HCT116 (cell line): ENCODE results near the gene OR6C70. TPM values are rescaled to one million over a fixed set of nuclear protein-coding genes. Genes with fewer than 3 reads are reported as not detected.
A peak's percentile ranks its signal among the peaks of the same experiment; 100 is the strongest.

Experiments
- ATAC-seq: fragments of 200-7000 bp; cut with Tn5 transposase; 2 replicates; pipeline ENCODE4 v1.9.1; 2020; ENCODE audit warnings: mild to moderate bottlenecking, moderate library complexity
- BruUV-seq: library from RNA; stranded (reverse); fragments of 400-500 nt; replicated peaks from 2 replicates; lab custom pipeline; 2021; lab: Mats Ljungman, UMichigan
- CTCF ChIA-PET: fragments of 300-600 bp; sonication (Branson Sonifier 250); formaldehyde crosslinking; loops from one replicate; lab custom pipeline; 2021; ENCODE audit warnings: antibody characterized with exemption; lab: Charles Lee
- POLR2A ChIA-PET: fragments of 300-600, 350-600 bp; sonication (Branson Sonifier 250); formaldehyde crosslinking; loops from one replicate; lab custom pipeline; 2021; ENCODE audit warnings: antibody characterized with exemption; lab: Charles Lee
- RAD21 ChIA-PET, 2 experiments: fragments of 300-600 bp; sonication (Branson Sonifier 250); formaldehyde crosslinking; loops; one replicate each; lab custom pipeline; 2023; ENCODE audit warnings: low total read pairs in 2 of 2; ENCODE audit not compliant: uncharacterized antibody in 2 of 2, unreplicated experiment in 2 of 2, low non-redundant PET in 1 of 2; lab: Charles Lee
- DNase-seq: peaks from one replicate; pipeline ENCODE4 v3.0.0-alpha.2; 2010; ENCODE audit warnings: low read depth, low spot score
- H2AFZ ChIP-seq: fragments of 200-600 bp; shearing (Covaris generic), sonication (generic); 2 replicates; pipeline ENCODE4 v1.6.1; 2017; ENCODE audit warnings: low read depth, mixed run types, mixed read lengths, antibody characterized with exemption, low read length; ENCODE audit not compliant: poor library complexity, severe bottlenecking
- H3K27ac ChIP-seq: 2 replicates; pipeline ENCODE4 v1.5.1; 2012; ENCODE audit warnings: low read depth, low read length
- H3K27me3 ChIP-seq: fragments of 200-600 bp; sonication (generic); 2 replicates; pipeline ENCODE4 v1.6.1; 2016; ENCODE audit warnings: mixed run types, low read length, mixed read lengths; ENCODE audit not compliant: insufficient read depth
- H3K36me3 ChIP-seq, 2 experiments: fragments of 200-500 bp in 1 of 2; fragments of 200-600 bp in 1 of 2; sonication (Bioruptor generic) in 1 of 2; sonication (generic) in 1 of 2; 2 replicates each; pipeline versions ENCODE4 v1.5.1 to v1.6.1; 2014 to 2016; ENCODE audit warnings: low read length in 2 of 2, inconsistent platforms in 1 of 2, mixed read lengths in 1 of 2, mixed run types in 1 of 2; ENCODE audit not compliant: insufficient read depth in 2 of 2, control insufficient read depth in 1 of 2
- H3K4me1 ChIP-seq, 2 experiments: fragments of 200-600 bp in 1 of 2; sonication (generic) in 1 of 2; 2 replicates each; pipeline versions ENCODE4 v1.5.1 to v1.6.1; 2012 to 2017; ENCODE audit warnings: low read length in 2 of 2, inconsistent platforms in 1 of 2, mild to moderate bottlenecking in 1 of 2, mixed read lengths in 1 of 2, mixed run types in 1 of 2, moderate library complexity in 1 of 2; ENCODE audit not compliant: insufficient read depth in 2 of 2, control insufficient read depth in 1 of 2
- H3K4me2 ChIP-seq: fragments of 200-600 bp; sonication (generic); 2 replicates; pipeline ENCODE4 v1.6.1; 2017; ENCODE audit warnings: mixed run types, low read length, mixed read lengths
- H3K4me3 ChIP-seq, 2 experiments: fragments of 200-600 bp in 1 of 2; sonication (generic) in 1 of 2; replicated peaks in 1 of 2; 2 replicates each; pipeline ENCODE4 v1.5.1; 2011 to 2016; ENCODE audit warnings: low read length in 2 of 2, control low read depth in 1 of 2, low read depth in 1 of 2, mild to moderate bottlenecking in 1 of 2, mixed read lengths in 1 of 2, mixed run types in 1 of 2
- H3K79me2 ChIP-seq: fragments of 200-600 bp; sonication (generic); 2 replicates; pipeline ENCODE4 v1.6.1; 2017; ENCODE audit warnings: mild to moderate bottlenecking, mixed run types, low read length, moderate library complexity, mixed read lengths; ENCODE audit not compliant: insufficient read depth
- H3K9ac ChIP-seq: fragments of 200-600 bp; sonication (generic); 2 replicates; pipeline ENCODE4 v1.6.1; 2016; ENCODE audit warnings: low read length, mixed read lengths
- H3K9me2 ChIP-seq: fragments of 200-600 bp; sonication (generic), shearing (Covaris generic); 2 replicates; pipeline ENCODE4 v1.6.1; 2017; ENCODE audit warnings: mixed run types, mild to moderate bottlenecking, moderate library complexity; ENCODE audit not compliant: insufficient read depth
- H3K9me3 ChIP-seq, 2 experiments: fragments of 200-500 bp in 1 of 2; fragments of 200-600 bp in 1 of 2; sonication (Bioruptor generic) in 1 of 2; sonication (generic) in 1 of 2; 2 replicates each; pipeline ENCODE4 v1.6.1; 2014 to 2017; ENCODE audit warnings: low read length in 2 of 2, mixed read lengths in 2 of 2, inconsistent platforms in 1 of 2, low read depth in 1 of 2, mild to moderate bottlenecking in 1 of 2, mixed run types in 1 of 2, moderate library complexity in 1 of 2; ENCODE audit not compliant: control insufficient read depth in 1 of 2, insufficient read depth in 1 of 2
- H4K20me1 ChIP-seq: fragments of 200-600 bp; sonication (generic), shearing (Covaris generic); 2 replicates; pipeline ENCODE4 v1.6.1; 2017; ENCODE audit warnings: mixed run types, mild to moderate bottlenecking, moderate library complexity; ENCODE audit not compliant: insufficient read depth
- CTCF ChIP-seq, 3 experiments: fragments of 200-600 bp in 1 of 3; sonication (generic) in 1 of 3; IDR thresholded peaks in 2 of 3; conservative IDR thresholded peaks in 1 of 3; 2 replicates each; pipeline ENCODE4 v1.5.1; 2012 to 2017; ENCODE audit warnings: low read depth in 2 of 3, low read length in 2 of 3, antibody characterized with exemption in 1 of 3, borderline replicate concordance in 1 of 3, control low read depth in 1 of 3, mild to moderate bottlenecking in 1 of 3, mixed read lengths in 1 of 3, mixed run types in 1 of 3, moderate library complexity in 1 of 3; ENCODE audit not compliant: insufficient read depth in 1 of 3
- FOSL1 ChIP-seq: IDR thresholded peaks from 2 replicates; pipeline ENCODE4 v1.6.1; 2012; ENCODE audit warnings: low read depth
- MAX ChIP-seq: IDR thresholded peaks from 2 replicates; pipeline ENCODE4 v1.6.1; 2012
- POLR2AphosphoS5 ChIP-seq: IDR thresholded peaks from 2 replicates; pipeline ENCODE4 v1.6.1; 2011; ENCODE audit warnings: mild to moderate bottlenecking, low read depth, low read length, moderate library complexity
- REST ChIP-seq: IDR thresholded peaks from 2 replicates; pipeline ENCODE4 v1.6.1; 2012; ENCODE audit warnings: low read depth
- SIN3A ChIP-seq: IDR thresholded peaks from 2 replicates; pipeline ENCODE4 v1.6.1; 2012; ENCODE audit warnings: low read depth
- ZBTB33 ChIP-seq: IDR thresholded peaks from 2 replicates; pipeline ENCODE4 v1.6.1; 2011; ENCODE audit warnings: mild to moderate bottlenecking, low read length, moderate library complexity; ENCODE audit not compliant: insufficient replicate concordance; ENCODE audit errors: extremely low read depth
- intact Hi-C: fragments of 100-400 bp; cut with micrococcal nuclease; formaldehyde crosslinking; loops from 2 replicates; pipeline ENCODE4 v1.10.0; 2022
- total RNA-seq: library from RNA; stranded (reverse); gene quantifications from one replicate; pipeline ENCODE4 v1.2.1, GENCODE V29; 2021; ENCODE audit not compliant: unreplicated experiment

The OR6C70 gene
- total RNA-seq, 1 experiment from 2014 or later: not detected

GRCh38 chr12:55515696-55516095 is 45.8 kb upstream of the OR6C70 start:
- no peak for DNase-seq
- ChIA-PET RAD21 (no interaction called here), POLR2A (no interaction called here), CTCF (no interaction called here)
- Histone ChIP-seq H3K79me2 (no peaks in the 10 kb centered on the region), H2AFZ (no peak overlapping the region), H3K4me1 (no peaks in the 10 kb centered on the region), H3K27ac (no peak overlapping the region), H3K9me3 (no peaks in the 10 kb centered on the region), H3K9ac (no peak overlapping the region), H3K9me2 (no peaks in the 10 kb centered on the region), H3K36me3 (no peaks in the 10 kb centered on the region), H3K4me2 (no peak overlapping the region), H4K20me1 (no peaks in the 10 kb centered on the region), H3K27me3 (peaks cover 12% of the 10 kb centered on the region; the same call in 1 of the 2 replicates), H3K4me3 (no peak overlapping the region)
- no TSS peak for BruUV-seq
- peak; percentile 65 for ATAC-seq
- intact Hi-C loops: no loop called here
- TF ChIP-seq POLR2AphosphoS5: no peak
- no peak for TF ChIP-seq SIN3A
- TF ChIP-seq FOSL1: no peak
- no peak for TF ChIP-seq REST
- no peak for TF ChIP-seq ZBTB33
- TF ChIP-seq MAX: no peak
- peak in 2 of 3 experiments; percentile 29 to 38; a peak in 4 of 6 replicates for TF ChIP-seq CTCF (IDR thresholded peaks at IDR 0.05 in 2 of 3, conservative IDR thresholded peaks at IDR 0.05 in 1 of 3; ENCODE audit: borderline replicate concordance in 1 of 3, insufficient read depth in 1 of 3, low read depth in 2 of 3, low read length in 2 of 3)
